GM19463 (cell line): ENCODE results near the gene NAALADL2.
"Not testable (repeated sequence)": the region's sequence is repeated elsewhere in the genome, so short reads cannot be mapped to it uniquely, and the experiment has no call there.

Experiments
- ATAC-seq: cut with Tn5 transposase; IDR thresholded peaks from one replicate; pipeline ENCODE4 v1.9.1; 2021; ENCODE audit warnings: mild to moderate bottlenecking, moderate library complexity; ENCODE audit not compliant: unreplicated experiment

NAALADL2 gene

DNA sequence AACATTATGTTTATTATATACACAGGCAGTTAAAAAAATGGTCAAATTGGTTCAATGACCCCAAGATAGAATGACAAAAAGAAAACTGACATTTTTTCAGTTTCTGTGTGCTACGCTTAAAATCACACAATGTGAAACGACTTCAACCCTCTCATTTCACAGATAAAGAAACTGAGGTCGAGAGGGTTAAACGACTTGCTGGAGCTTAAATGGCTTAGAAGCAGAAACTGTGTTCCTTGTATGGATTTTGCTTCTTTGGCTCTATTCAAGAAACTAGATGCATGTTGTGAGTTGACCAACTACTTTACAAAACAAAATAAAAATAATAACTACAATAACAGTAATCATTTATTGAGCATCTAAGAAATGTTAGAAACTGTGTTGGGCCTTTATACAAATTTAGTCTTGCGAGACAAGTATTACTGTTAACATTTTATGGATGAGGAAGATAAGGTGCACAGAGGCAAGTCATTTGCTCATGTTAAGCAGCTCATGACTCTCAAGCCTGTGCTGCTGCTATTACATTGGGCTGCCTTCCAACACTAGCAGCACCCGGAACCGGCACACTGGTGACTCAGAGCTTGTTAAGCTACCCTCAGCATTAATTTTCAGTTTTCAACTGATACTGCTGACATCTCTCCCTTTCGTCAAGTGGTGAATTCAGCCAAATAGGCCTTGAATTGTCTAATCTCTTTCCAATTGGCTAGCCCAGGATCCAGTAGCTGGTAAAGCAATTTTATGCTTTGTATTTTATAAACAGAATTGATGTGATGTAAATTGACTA is 487.6 kb downstream of the NAALADL2 start:
- ATAC-seq: no peak

DNA sequence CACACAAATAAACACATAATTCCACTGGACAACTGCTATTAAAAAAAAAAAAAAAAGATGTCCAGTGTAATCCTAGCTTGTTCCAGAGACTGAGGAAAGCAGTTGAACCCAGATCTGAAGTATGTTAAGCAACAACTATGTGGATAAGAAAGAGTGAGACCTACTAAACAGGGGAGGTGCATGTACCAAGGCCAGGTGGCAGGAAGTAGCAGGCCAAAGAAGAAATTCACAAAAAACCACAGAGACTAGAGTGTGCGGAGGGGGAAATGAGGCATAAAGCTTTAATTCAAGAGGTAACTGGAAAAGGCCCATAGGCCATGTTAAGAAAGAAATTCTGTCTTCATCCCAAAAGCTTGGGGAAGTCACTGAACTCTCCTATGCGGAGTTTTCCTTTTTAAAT is 490.0 kb downstream of the NAALADL2 start:
- peak; percentile 73 for ATAC-seq

DNA sequence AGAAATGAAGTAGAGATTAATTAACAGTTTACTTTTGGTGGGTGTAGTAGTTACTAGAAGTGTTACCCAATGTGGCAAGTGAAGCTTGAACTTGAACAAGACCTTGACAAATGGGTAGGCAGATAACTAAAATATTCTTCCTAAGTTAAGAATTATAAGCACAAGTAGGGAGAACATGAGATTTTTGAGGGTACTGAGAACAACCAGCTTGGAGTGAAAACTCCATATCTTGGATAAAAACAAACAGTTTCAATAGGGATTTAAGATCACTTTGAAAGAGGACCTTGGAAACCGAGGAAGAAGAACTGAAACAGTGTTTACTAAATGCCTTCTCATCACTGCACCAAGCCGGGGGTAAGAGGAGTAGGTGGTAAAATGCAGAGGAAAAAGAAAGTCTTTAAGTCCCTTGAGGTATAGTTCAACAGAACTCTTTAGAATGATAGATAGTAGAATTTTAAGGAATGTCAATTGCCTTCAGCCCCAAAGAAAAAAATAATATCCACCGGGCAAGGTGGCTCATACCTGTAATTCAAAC is 496.7 kb downstream of the NAALADL2 start:
- ATAC-seq: peak; percentile 42

DNA sequence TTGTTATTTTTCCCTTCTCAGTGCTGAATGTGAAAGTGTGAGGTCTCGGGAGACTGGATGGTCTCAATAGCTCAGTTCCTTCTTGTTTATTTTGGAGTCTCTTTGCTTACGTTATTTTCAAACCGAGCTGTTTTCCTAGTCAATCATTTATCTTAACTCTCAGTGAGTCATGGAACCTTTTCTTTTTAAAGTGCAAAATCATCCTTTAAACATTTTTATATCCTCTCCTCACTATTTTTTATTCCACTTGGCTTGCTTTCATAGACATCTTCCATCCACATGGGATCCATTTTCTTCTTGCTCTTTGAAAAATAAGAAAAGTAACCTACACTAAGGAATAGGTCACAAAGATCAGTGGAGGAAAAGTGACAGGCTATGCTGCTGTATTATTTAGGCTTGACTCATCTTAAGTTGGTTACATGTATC is 497.8 kb downstream of the NAALADL2 start:
- ATAC-seq: peak; percentile 42

DNA sequence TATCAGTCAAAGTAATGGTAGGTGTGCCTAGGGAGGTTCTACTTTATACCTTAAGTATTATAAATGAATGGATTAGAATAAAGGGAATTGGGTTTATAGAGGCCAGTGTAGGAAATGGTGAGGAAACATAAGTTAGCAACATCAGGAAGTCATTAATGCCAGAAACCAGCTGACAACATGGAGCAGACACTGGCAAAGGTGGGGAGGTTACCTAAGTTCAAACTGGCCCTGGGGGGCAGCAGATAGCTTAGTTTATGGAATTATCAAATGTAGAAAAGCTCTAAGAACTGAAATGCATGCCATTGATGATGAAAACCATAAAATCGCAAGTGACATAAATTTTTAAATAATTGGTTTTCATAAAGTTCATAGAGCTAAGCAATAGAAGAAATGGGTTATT is 498.6 kb downstream of the NAALADL2 start:
- ATAC-seq: no peak

DNA sequence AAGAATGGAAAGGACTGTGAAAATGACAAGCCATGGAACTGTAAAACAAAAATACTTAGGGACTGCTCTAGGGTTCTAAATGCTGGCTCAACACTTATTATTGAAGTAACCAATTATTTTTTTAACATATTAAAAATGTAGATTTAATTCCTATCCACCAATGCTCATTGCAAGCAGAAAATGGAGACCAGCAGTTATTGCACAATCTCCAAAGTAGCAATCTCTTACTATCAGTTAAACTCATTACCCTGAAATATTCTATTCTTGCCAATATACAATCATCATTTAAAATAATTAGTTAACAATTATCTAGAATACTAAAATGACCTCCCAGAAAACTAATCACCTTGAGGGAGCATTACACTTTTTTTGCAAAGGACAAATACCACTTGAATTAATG is 499.8 kb downstream of the NAALADL2 start:
- ATAC-seq: no peak

DNA sequence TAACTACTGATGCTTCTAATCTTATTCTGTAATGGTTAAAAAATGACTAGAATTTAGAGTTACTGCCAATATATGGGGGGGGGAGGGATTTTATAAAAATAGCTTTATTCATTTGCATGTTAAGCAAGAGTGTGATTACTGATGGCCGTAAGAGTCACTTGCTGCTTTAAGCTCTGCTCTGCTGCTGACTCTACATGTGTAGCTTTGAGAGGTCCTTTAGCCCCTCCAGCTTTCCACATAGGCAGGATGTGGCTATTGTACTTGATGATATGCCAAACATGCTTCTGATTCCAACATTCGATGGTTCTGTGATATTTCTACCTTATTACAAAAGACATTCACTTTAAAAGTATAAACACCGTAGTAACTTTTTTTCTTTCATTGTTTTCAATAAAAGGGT is 511.3 kb downstream of the NAALADL2 start:
- not testable (repeated sequence) for ATAC-seq

DNA sequence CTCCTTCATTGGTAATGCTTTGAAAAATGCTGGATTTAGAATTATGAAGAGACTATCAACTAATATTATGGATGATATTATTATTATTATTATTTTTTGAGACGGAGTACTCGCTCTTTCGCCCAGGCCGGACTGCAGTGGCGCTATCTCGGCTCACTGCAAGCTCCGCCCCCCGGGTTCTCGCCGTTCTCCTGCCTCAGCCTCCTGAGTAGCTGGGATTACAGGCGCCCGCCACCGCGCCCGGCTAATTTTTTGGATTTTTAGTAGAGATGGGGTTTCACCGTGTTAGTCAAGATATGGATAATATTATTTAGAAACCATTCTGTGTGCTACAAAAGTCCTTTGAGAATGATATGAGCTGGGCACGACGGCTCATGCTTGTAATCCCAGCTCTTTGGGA is 512.1 kb downstream of the NAALADL2 start:
- not testable (repeated sequence) for ATAC-seq

DNA sequence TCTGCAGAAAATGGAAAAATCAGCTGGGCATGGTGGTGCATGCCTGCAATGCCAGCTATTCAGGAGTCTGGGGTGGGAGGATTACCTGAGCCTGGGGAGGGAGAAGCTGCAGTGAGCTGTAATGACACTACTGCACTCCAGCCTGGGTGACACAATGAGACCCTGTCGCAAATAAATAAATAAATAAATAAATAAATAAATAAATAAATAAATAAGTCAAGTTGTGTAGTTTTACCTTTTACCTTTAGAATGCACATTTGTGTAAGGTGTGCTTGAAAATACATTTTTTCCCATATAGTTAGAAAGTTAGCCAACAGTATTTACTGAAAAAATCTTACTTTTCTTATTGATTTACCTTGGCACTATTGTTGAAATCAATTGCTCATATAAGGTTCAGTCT is 515.6 kb downstream of the NAALADL2 start:
- ATAC-seq: no peak

DNA sequence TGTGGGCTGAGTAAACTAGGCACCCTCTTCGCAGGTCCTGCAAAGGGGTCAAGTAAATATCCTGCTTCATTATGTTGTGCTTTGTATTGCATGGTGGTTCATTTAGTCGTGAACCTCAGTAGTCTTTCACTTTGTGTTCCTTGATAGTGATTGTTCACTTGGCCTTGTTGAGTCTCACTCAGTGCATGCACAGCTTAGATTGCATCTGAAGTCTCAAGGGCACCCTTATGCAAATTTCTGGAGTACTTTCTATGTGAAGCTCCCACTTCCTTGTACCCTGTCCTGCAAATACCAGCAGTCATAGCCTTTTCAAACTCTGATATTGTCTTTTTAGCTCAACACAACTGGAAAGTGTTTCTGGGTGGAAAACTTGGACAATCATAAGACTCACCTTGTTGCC is 519.2 kb downstream of the NAALADL2 start:
- peak; percentile 94 for ATAC-seq

DNA sequence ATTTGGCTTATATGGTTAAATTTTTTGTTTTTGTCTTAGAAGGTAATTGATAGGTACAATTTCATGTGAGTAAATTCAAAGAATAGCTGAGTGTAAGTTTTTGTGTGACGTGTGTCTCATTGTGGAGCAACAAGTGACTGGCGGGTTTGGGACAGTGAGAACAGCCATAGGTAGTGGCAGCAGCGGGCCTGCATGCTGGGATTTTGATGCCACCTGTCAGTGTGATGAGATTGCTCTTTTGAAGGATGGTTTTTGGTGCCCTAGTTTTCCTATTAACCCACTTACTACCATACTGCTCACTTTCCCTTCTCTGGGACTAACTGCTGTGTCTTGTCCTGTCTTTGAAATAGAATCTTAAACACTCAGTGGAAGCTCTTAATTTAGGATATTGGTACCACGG is 522.6 kb downstream of the NAALADL2 start:
- no peak for ATAC-seq

DNA sequence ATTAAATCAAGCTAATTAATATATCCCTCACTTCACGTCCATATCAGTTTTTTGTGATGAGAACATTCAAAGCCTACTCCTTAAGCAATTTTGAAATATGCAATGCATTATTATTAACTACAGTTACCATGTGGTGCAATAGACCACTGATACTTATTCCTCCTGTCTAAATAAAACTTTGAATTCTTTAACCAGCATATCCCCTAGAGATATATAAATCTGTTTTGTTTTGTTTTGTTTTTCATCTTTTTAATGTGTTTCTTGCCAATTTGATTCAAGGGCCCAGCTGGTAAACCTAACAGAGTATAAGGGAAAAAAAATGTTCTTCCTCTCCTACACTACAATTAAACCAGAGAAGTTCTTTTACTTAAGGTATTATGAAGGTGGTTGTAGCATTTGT is 524.2 kb downstream of the NAALADL2 start:
- ATAC-seq: no peak

DNA sequence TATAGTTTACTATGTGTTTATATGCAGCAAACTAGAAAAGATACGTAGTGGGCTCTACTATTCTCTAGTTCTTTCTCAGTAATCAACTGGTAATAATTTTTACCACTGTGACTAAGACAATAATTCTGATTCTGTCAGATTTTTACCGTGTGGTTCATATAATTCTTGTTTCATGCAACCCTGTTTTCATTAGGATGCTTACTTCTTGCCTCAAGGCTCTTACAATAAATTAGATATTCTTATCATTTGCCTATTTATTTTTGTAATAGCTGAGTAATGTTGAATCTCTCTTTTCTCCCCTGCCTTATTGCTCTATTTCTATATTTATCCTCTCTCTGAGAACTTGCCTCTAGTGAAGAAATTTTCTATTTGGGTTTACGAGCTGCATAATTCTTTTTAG is 524.7 kb downstream of the NAALADL2 start:
- ATAC-seq: no peak

DNA sequence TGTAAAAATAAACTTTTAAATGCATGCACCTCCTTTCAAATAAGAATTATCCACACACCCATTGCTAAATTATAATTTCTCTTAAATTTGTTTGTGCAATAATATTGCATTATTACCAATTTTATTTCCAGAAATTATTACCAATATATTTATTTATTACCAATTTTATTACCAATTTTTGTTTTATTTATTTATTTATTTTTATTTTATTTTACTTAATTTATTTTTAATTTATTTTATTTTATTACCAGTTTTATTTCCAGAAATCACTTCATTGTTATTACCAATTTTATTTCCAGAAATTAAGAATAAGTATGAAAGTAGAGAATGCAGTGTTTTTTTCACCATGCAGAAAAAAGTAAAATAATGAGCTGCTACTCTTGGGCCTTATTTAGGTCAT is 525.4 kb downstream of the NAALADL2 start:
- ATAC-seq: no peak

DNA sequence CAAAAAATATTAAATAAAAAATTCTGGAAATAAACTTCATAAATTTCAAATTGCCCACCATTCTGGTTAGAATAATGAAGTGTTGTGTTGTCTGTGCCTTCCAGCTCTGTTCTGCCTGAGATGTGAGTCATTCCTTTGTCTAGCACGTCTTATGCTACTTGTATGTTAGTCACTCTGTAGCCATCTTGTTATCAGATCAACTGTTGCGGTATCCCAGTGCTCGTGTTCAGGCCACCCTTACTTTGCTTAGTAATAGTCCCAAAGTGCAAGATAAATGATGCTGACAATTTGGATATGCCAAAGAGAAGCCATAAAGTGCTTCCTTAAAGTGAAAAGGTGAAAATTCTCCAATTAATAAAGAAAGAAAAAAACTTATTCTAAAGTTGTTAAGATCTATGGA is 527.5 kb downstream of the NAALADL2 start:
- no peak for ATAC-seq

DNA sequence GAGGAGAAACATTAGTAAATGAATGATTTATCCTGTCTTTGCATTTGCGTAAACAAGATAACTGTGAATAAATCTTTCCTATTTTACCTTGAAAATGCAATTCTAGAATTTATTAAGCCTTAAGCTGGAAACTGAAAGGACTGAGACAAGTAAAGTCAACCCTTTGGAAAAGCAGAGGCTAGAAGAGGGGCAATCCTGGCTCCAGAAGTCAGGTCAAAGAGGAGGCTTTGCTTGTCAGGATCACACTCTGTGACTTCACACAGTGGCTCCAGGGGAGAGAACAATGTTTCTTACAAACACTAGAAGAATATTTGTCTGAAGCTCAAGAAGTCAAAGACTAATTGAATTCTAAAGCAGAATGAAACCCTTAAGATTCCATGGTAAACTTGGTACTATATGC is 530.4 kb downstream of the NAALADL2 start:
- no peak for ATAC-seq

DNA sequence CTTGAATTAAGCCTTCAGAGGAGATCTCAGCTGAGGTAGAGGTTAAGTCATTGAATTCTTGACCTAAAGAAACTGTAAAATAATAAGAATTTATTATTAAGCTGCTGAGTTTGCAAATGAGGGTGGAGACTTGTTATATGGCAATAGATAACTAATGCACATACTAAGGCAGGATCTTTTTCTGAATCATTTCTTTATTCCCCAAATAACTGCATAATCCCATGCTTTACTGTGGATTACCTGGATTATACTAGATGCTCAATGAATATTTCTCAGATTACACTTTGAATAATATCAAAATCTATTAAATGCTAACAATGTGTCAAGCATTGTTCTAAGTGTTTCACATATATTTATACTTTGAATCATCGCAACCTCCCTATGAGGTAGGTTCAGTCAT is 532.5 kb downstream of the NAALADL2 start:
- no peak for ATAC-seq

DNA sequence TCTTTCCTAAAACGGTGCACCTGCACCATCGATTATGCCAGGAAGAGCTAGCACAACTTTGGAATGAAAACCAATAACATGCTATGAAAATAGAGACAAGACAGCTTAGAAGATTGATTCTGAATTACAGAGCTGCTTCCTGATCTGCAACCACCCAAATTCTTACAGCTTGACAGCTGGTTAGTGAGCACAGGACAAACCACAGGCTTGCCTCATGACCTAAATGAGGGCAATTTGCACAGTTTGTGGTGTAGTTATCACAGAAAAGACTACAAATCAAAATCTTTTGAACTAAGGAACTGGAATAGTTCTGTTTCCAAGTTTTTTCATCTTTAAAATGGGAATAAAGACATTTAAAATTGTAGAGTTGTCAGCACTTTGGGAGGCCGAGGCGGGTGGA is 533.5 kb downstream of the NAALADL2 start:
- ATAC-seq: no peak

DNA sequence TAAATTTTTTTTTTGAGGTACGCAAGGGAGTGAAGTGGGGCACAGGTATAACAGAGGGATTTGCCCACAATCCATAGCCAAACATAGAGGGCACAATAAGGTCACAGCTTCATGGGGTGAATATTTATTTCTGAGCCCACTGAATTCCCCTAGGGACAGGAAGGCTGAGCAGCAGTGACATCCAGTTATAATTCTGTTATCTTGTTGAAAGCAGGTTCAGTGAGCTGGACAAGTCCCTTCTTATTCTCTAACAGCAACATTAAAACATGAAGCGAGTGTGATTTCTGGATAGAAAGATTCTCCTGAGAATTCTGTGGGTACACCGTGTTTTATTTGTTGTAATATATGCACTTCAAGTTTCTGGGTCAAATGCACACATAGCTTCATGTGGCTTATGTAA is 538.2 kb downstream of the NAALADL2 start:
- ATAC-seq: no peak

DNA sequence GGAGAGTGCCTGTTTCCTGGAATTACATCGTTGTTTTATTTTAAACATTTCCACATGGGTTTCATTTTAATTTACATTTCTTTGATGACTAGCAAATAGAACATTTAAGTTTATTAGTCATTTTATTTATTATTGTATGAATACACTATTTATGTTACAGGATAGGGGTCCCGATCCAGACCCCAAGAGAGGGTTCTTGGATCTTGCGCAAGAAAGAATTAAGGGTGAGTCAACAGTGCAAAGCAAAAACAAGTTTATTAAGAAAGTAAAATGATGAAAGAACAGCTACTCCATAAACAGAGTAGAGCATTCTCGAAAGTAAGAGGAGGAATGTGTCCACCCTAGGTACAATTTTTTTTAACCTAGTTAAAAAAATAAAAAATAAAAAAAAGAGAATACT is 539.5 kb downstream of the NAALADL2 start:
- ATAC-seq: no peak

DNA sequence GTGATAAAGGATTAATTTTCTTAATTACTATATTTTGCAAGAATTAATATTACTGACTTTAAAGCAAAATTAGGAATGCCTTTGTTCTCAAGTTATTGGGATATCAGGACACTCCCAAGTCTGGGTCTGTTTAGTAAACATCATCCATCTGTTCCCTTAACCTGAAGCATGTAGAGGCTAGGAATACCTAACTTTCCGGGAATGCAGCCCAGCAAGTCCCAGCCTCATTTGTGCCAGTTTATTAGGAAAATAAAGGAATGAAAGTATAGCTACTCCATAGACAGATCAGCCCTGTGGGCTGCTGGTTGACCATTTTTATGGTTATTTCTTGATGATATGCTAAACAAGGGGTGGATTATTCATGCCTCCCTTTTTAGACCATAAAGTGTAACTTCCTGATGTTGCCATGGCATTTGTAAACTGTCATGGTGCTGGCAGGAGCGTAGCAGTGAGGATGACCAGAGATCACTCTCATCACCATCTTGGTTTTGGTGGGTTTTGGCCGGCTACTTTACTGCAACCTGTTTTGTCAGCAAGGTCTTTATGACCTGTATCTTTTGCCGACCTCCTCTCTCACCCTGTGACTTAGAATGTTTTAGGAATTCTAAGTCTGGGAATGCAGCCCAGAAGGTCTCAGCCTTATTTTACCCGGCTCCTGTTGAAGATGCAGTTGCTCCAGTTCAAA is 540.2 kb downstream of the NAALADL2 start:
- ATAC-seq: no peak

DNA sequence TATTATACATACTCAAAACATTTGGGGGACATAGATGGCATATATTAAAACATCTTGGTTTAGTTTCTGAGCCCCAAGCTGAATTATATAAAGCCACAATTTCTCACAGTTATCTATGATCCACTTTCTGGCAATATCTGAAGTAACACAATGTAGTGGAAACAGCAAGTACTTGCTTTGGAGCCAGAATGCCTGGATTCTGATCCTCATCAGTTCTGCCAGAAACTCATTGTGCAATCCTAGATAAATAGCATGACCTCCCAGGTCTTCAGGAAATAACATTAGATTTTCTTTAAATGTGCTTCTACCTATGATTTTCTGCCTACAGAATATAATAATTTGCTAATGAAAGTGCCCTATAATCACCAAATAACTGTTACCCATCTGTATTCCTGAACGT is 544.9 kb downstream of the NAALADL2 start:
- ATAC-seq: no peak
